ENCODE measurements around the gene RASAL3.

GRCh38 chr19:15447057-15447456, 17.3 kb downstream of the RASAL3 start:
- TF ChIP-seq CTCF (IDR thresholded peaks at IDR 0.05; ENCODE audit: low read length) (no peak), EZH2 (optimal IDR thresholded peaks at IDR 0.05; ENCODE audit: low read depth, low read length) (no peak)

All from MM.1S (cell line).